IPS-20b (cell line): ENCODE measurements around the gene GYS1.

Experiments used
- H3K27ac ChIP-seq: one replicate; pipeline ENCODE4 v1.5.1; 2013; ENCODE audit warnings: low read length
- H3K27me3 ChIP-seq: 2 replicates; pipeline ENCODE4 v1.6.1; 2013; ENCODE audit warnings: mild to moderate bottlenecking, low read length, inconsistent platforms; ENCODE audit not compliant: insufficient read depth
- H3K36me3 ChIP-seq: 2 replicates; pipeline ENCODE4 v1.6.1; 2013; ENCODE audit warnings: low read depth, mild to moderate bottlenecking, inconsistent platforms, low read length, moderate library complexity; ENCODE audit not compliant: insufficient read depth
- H3K4me1 ChIP-seq: 2 replicates; pipeline ENCODE4 v1.6.1; 2013; ENCODE audit warnings: mild to moderate bottlenecking, control low read depth, inconsistent platforms, low read length, moderate library complexity; ENCODE audit not compliant: insufficient read depth
- H3K4me3 ChIP-seq: 2 replicates; pipeline ENCODE4 v1.5.1; 2013; ENCODE audit warnings: mild to moderate bottlenecking, low read length, inconsistent platforms
- H3K9ac ChIP-seq: 2 replicates; pipeline ENCODE4 v1.6.1; 2013; ENCODE audit warnings: low read depth, mild to moderate bottlenecking, inconsistent platforms, low read length, moderate library complexity
- H3K9me3 ChIP-seq: 2 replicates; pipeline ENCODE4 v1.6.1; 2013; ENCODE audit warnings: mild to moderate bottlenecking, low read depth, low read length, inconsistent platforms; ENCODE audit not compliant: insufficient read depth

Gene GYS1

GRCh38 chr19:48977061-48977460, 16.0 kb downstream of the GYS1 start:
- H3K27me3 ChIP-seq, result no peaks in the 10 kb centered on the region
- no peak overlapping the region for H3K9ac ChIP-seq
- H3K9me3 ChIP-seq, result no peaks in the 10 kb centered on the region
- H3K4me1 ChIP-seq, result no peaks in the 10 kb centered on the region
- no peak overlapping the region for H3K4me3 ChIP-seq
- H3K36me3 ChIP-seq, result peaks cover 32% of the 10 kb centered on the region
- H3K27ac ChIP-seq, result no peak overlapping the region

GRCh38 chr19:48975947-48976847, 16.9 kb downstream of the GYS1 start:
- Histone ChIP-seq H3K4me1 (no peaks in the 10 kb centered on the region), H3K9ac (no peak overlapping the region), H3K9me3 (no peaks in the 10 kb centered on the region), H3K36me3 (peaks cover 24% of the 10 kb centered on the region), H3K27me3 (no peaks in the 10 kb centered on the region), H3K27ac (no peak overlapping the region), H3K4me3 (no peak overlapping the region)

- Histone ChIP-seq H3K4me3 (no peak overlapping the region), H3K27ac (no peak overlapping the region), H3K36me3 (peaks cover 58% of the 10 kb centered on the region), H3K9ac (no peak overlapping the region), H3K27me3 (no peaks in the 10 kb centered on the region), H3K4me1 (no peaks in the 10 kb centered on the region), H3K9me3 (no peaks in the 10 kb centered on the region)
Observed at GRCh38 chr19:48970923-48971395, 22.1 kb downstream of the GYS1 start.

DNA sequence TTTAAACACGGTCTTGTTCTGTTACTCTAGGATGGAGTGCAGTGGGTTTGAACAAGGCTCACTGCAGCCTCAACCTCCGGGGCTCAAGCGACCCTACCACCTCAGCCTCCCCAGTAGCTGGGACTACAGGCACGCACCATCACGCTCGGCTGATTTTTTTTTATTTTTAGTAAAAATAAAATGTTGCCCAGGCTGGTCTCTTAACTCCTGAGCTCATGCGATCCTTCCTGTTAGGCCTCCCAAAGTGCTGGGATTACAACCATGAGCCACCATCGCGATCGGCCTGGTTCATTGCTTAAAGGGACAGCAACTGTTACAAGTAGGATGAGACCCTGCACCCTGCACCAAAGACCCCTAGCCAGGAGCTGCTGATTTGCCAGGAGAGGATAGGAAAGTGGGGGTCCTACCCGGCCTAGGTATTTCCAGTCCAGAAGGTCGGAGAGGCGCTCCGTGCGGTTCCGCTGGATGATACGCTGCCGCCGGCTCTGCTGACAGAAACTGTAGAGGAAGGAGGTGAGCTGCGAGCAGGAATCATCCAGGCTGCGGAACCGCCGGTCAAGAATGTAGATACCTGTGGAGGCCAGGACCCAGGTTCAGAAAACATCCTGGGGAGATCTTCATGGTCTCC, 22.9 kb downstream of the GYS1 start:
- no peak overlapping the region for H3K9ac ChIP-seq
- H3K4me3 ChIP-seq, result no peak overlapping the region
- H3K9me3 ChIP-seq, result no peaks in the 10 kb centered on the region

DNA sequence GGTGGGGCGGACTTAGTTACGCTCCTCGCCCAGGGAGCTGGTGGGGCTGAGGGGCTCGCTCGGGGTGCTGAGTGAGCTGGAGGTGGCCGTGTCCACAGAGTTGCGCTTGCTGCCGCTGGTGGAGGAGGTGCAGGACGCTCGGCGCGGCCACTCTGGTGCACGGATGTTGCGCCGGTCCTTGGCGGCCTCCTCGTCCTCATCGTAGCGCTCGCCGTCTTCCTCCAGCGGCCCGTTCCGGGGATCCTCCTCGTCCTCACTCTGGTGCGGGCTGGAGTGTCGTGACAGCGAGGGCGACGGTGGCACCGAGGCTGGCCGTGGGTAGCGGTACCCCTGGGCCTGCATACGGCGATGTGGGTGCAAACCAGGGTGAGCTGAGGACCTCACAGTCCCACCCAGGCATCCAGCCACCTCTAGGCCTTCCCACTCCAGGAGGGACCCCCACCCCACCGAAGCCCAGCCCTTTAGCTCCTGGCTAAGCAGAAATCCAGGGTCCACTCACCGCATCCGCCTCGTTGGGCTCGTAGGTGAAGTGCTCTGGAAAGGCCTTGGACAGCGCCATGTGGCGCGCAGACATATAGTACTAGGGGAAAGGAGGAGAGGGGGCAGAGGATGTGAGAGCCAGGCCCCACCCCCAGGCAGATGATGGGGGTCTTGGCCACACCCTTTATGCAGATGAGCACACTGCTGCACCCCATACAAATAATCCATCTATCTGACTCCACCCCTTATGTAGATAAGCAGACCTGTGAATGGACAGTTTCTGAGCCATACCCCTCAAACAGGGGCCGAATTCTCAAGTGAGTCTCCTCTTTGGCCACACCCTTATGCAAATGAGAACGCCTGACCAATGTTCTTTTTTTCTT, 23.6 kb downstream of the GYS1 start:
- no peak overlapping the region for H3K4me3 ChIP-seq
- peaks cover 59% of the 10 kb centered on the region for H3K36me3 ChIP-seq
- peaks cover 2% of the 10 kb centered on the region; the same call in 1 of the 2 replicates for H3K4me1 ChIP-seq
- no peaks in the 10 kb centered on the region for H3K9me3 ChIP-seq
- H3K27ac ChIP-seq, result no peak overlapping the region
- H3K9ac ChIP-seq, result no peak overlapping the region
- no peaks in the 10 kb centered on the region for H3K27me3 ChIP-seq

More for the DNA sequence above, 22.9 kb downstream of the GYS1 start:
- H3K27me3 ChIP-seq, result no peaks in the 10 kb centered on the region
- H3K4me1 ChIP-seq, result no peaks in the 10 kb centered on the region
- no peak overlapping the region for H3K27ac ChIP-seq
- peaks cover 60% of the 10 kb centered on the region for H3K36me3 ChIP-seq

DNA sequence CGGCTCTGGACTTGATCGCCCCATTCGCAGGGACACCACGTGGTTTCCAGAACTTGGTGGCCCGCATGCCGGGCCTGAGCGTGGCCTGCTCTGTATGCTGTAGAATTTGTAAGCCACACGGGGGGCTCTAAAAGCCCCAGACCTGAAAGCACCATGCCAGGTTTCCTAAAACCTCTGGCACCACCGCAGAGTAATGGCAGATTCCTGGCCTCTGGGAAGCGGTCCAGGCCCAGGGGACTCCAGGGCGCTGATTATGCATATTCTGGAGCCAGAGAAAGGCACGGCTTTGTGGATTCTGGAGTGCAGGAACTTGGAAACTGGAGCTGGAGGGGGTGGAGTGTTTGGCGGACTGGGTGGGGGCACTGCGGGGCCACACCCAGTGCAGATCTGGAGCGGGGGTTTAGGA, 24.3 kb downstream of the GYS1 start:
- Histone ChIP-seq H3K9ac (no peak overlapping the region), H3K9me3 (no peaks in the 10 kb centered on the region), H3K27ac (no peak overlapping the region), H3K4me1 (peaks cover 9% of the 10 kb centered on the region; the same call in 1 of the 2 replicates), H3K27me3 (no peaks in the 10 kb centered on the region), H3K4me3 (no peak overlapping the region), H3K36me3 (peaks cover 53% of the 10 kb centered on the region)

DNA sequence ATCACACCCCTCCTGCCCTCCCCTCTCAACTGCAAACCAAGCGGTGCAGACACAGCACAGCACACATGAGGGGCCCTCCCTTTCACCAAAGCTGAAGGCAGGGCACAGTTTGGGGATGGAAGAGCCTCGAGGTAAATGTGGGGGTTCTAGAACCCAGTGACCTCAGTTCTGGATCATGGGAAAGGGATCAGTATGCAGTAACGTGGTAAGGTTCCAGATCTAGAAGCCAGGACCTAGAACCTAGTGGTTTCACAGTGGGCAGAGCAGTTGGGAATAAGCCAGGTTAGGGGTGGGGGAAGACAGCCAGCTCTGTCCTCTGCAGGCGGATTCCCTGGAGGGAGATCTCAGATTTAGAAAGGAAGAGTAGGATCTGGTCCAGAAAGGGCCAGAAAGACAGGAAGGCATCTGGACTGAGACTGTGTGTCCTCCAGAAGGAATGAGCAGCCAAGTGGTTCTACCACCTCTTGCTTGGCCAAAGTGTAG, 24.9 kb downstream of the GYS1 start:
- peaks cover 49% of the 10 kb centered on the region for H3K36me3 ChIP-seq
- no peak overlapping the region for H3K4me3 ChIP-seq
- H3K27me3 ChIP-seq, result no peaks in the 10 kb centered on the region
- H3K9me3 ChIP-seq, result no peaks in the 10 kb centered on the region
- H3K4me1 ChIP-seq, result peaks cover 15% of the 10 kb centered on the region
- H3K27ac ChIP-seq, result no peak overlapping the region
- H3K9ac ChIP-seq, result no peak overlapping the region

- peaks cover 45% of the 10 kb centered on the region for H3K36me3 ChIP-seq
- H3K9ac ChIP-seq, result no peak overlapping the region
- H3K27ac ChIP-seq, result no peak overlapping the region
- no peaks in the 10 kb centered on the region for H3K9me3 ChIP-seq
- H3K4me1 ChIP-seq, result peaks cover 17% of the 10 kb centered on the region
- H3K4me3 ChIP-seq, result no peak overlapping the region
- H3K27me3 ChIP-seq, result no peaks in the 10 kb centered on the region
Observed at GRCh38 chr19:48967346-48968178, 25.5 kb downstream of the GYS1 start.

- no peak overlapping the region for H3K27ac ChIP-seq
- H3K36me3 ChIP-seq, result peaks cover 45% of the 10 kb centered on the region
- H3K27me3 ChIP-seq, result no peaks in the 10 kb centered on the region
- peak overlapping the region; percentile 95; the same call in 1 of the 2 replicates for H3K9ac ChIP-seq
- no peaks in the 10 kb centered on the region for H3K9me3 ChIP-seq
- H3K4me3 ChIP-seq, result peak overlapping the region; percentile 86
- H3K4me1 ChIP-seq, result peaks cover 17% of the 10 kb centered on the region
Observed at GRCh38 chr19:48966541-48967345, 26.4 kb downstream of the GYS1 start.

- Histone ChIP-seq H3K4me3 (peak overlapping the region; percentile 86), H3K4me1 (peaks cover 17% of the 10 kb centered on the region), H3K27ac (no peak overlapping the region), H3K27me3 (no peaks in the 10 kb centered on the region), H3K9ac (peak overlapping the region; percentile 95), H3K9me3 (no peaks in the 10 kb centered on the region), H3K36me3 (peaks cover 45% of the 10 kb centered on the region)
Observed at GRCh38 chr19:48965806-48966540, 27.1 kb downstream of the GYS1 start.
